Fibroblast of lung (primary cell): ENCODE data around the gene STARD13. TPM values are rescaled to one million over a fixed set of nuclear protein-coding genes. Genes with fewer than 3 reads are reported as not detected.

ENCODE experiments used
- DNase-seq, 2 donors: peaks; one replicate each; pipeline versions ENCODE4 v3.0.0 to v3.0.0-alpha.2; 2010; ENCODE audit warnings: low read depth in 2 of 2
- H2AFZ ChIP-seq: 2 replicates; pipeline ENCODE4 v1.5.1; 2012; ENCODE audit warnings: low read length, control low read depth, inconsistent platforms
- H3K27ac ChIP-seq: 2 replicates; pipeline ENCODE4 v1.5.1; 2011; ENCODE audit warnings: low read length, control low read depth; ENCODE audit not compliant: insufficient read depth
- H3K27me3 ChIP-seq: 2 replicates; pipeline ENCODE4 v1.5.1; 2011; ENCODE audit warnings: mild to moderate bottlenecking, low read length; ENCODE audit not compliant: control insufficient read depth, insufficient read depth
- H3K36me3 ChIP-seq: 2 replicates; pipeline ENCODE4 v1.5.1; 2011; ENCODE audit warnings: low read length; ENCODE audit not compliant: control insufficient read depth, insufficient read depth
- H3K4me1 ChIP-seq: 2 replicates; pipeline ENCODE4 v1.5.1; 2011; ENCODE audit warnings: low read length; ENCODE audit not compliant: control insufficient read depth, insufficient read depth; ENCODE audit errors: extremely low read depth
- H3K4me2 ChIP-seq: 2 replicates; pipeline ENCODE4 v1.5.1; 2011; ENCODE audit warnings: low read length, control low read depth; ENCODE audit not compliant: insufficient read depth; ENCODE audit errors: extremely low read depth
- H3K4me3 ChIP-seq, 4 experiments: fragments of 200-600 bp in 1 of 4; sonication (generic) in 1 of 4; replicated peaks in 1 of 4; 2 replicates each; pipeline ENCODE4 v1.5.1; 2011 to 2016; ENCODE audit warnings: low read length in 4 of 4, low read depth in 3 of 4, mild to moderate bottlenecking in 3 of 4, control low read depth in 2 of 4, inconsistent platforms in 1 of 4, mixed read lengths in 1 of 4; ENCODE audit not compliant: insufficient read depth in 1 of 4; ENCODE audit errors: control extremely low read depth in 1 of 4
- H3K79me2 ChIP-seq: 2 replicates; pipeline ENCODE4 v1.5.1; 2012; ENCODE audit warnings: mild to moderate bottlenecking, low read length, inconsistent platforms; ENCODE audit not compliant: control insufficient read depth, insufficient read depth
- H3K9ac ChIP-seq: 2 replicates; pipeline ENCODE4 v1.5.1; 2011; ENCODE audit warnings: mild to moderate bottlenecking, low read length, control low read depth; ENCODE audit not compliant: insufficient read depth
- H3K9me3 ChIP-seq: 2 replicates; pipeline ENCODE4 v1.5.1; 2012; ENCODE audit warnings: low read depth, low read length; ENCODE audit not compliant: control insufficient read depth, insufficient read depth
- H4K20me1 ChIP-seq: 2 replicates; pipeline ENCODE4 v1.5.1; 2011; ENCODE audit warnings: low read length; ENCODE audit not compliant: control insufficient read depth, insufficient read depth; ENCODE audit errors: extremely low read depth
- CTCF ChIP-seq, 2 donors: IDR thresholded peaks in 1 of 2; conservative IDR thresholded peaks in 1 of 2; 1 replicate in 1 of 2; 2 replicates in 1 of 2; pipeline ENCODE4 v1.5.1; 2011 to 2012; ENCODE audit warnings: low read length in 2 of 2, control low read depth in 1 of 2, inconsistent platforms in 1 of 2, low read depth in 1 of 2, mild to moderate bottlenecking in 1 of 2
- EZH2 ChIP-seq: IDR thresholded peaks from 2 replicates; pipeline ENCODE4 v1.5.1; 2012; ENCODE audit warnings: low read length, control low read depth, mild to moderate bottlenecking; ENCODE audit errors: missing control alignments
- polyA plus RNA-seq, 2 donors: library from polyadenylated mRNA; depleted of rRNA in 1 of 2; stranded (reverse) in 1 of 2; unstranded in 1 of 2; fragments of >200 nt; gene quantifications; 2 replicates each; pipeline ENCODE4 v1.2.1, GENCODE V29; 2011 to 2012; ENCODE audit warnings: missing spikeins in 1 of 2
- total RNA-seq: library from RNA; depleted of rRNA; stranded (reverse); fragments of >200 nt; gene quantifications from 2 replicates; pipeline ENCODE4 v1.2.1, GENCODE V29; 2014

STARD13 gene
- total and polyA plus RNA-seq, 2 donors (not counting 1 experiment from before 2014, with no cell fraction given): 25.2 to 44.6 TPM

DNA sequence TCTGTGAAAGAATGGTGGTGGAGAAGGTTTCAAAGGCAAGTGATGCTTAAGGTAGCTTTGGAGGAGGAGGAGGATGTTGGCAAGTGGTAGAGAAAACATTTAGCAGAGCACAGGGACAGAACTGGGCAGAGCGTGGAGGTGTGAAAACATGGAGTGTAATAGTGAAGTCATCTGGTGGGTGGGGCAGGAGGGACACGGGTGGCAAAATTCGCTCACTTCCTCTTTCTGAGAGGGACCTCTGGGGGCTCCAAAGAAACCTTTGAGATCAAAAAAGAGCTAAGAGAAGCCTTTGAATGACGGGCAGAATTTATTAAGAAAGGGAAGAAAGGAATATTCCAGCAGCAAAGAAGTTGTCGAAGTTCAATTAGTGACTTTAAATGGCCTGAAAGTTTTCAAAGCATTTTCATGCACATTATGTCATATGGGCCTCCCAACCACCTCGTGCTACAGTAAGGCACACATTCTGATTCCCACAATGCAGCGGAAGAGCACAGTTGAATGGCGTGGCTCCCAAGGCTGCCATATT is 82.8 kb downstream of the STARD13 start:
- no peak for DNase-seq
- Histone ChIP-seq H3K36me3 (peaks cover 5% of the 10 kb centered on the region), H3K79me2 (peaks cover 93% of the 10 kb centered on the region), H3K9ac (no peak overlapping the region), H3K9me3 (no peaks in the 10 kb centered on the region), H3K27ac (no peak overlapping the region), H4K20me1 (no peaks in the 10 kb centered on the region), H2AFZ (no peak overlapping the region), H3K4me3 (no peak overlapping the region), H3K4me2 (no peak overlapping the region), H3K27me3 (no peaks in the 10 kb centered on the region), H3K4me1 (peaks cover 30% of the 10 kb centered on the region)
- TF ChIP-seq EZH2 (no peak), CTCF (conservative IDR thresholded peaks at IDR 0.05 in 1 of 2, IDR thresholded peaks at IDR 0.05 in 1 of 2; ENCODE audit: low read depth in 1 of 2, low read length in 2 of 2) (no peak)

GRCh38 chr13:33201659-33202058 is 83.9 kb downstream of the STARD13 start:
- H3K79me2 ChIP-seq: peaks cover 93% of the 10 kb centered on the region
- no peak overlapping the region for H3K4me3 ChIP-seq
- no peak overlapping the region for H3K9ac ChIP-seq
- no peaks in the 10 kb centered on the region for H3K9me3 ChIP-seq
- H3K27me3 ChIP-seq: no peaks in the 10 kb centered on the region
- H4K20me1 ChIP-seq: no peaks in the 10 kb centered on the region
- peaks cover 5% of the 10 kb centered on the region for H3K36me3 ChIP-seq
- no peak overlapping the region for H2AFZ ChIP-seq
- no peak overlapping the region for H3K27ac ChIP-seq
- no peak for DNase-seq
- TF ChIP-seq EZH2: no peak
- no peak for TF ChIP-seq CTCF (conservative IDR thresholded peaks at IDR 0.05 in 1 of 2, IDR thresholded peaks at IDR 0.05 in 1 of 2; ENCODE audit: low read depth in 1 of 2, low read length in 2 of 2)
- no peak overlapping the region for H3K4me2 ChIP-seq
- peaks cover 24% of the 10 kb centered on the region for H3K4me1 ChIP-seq

- H2AFZ ChIP-seq: no peak overlapping the region
- no peaks in the 10 kb centered on the region for H3K27me3 ChIP-seq
- H4K20me1 ChIP-seq: no peaks in the 10 kb centered on the region
- TF ChIP-seq CTCF (conservative IDR thresholded peaks at IDR 0.05 in 1 of 2, IDR thresholded peaks at IDR 0.05 in 1 of 2; ENCODE audit: low read depth in 1 of 2, low read length in 2 of 2): no peak
- no peak for TF ChIP-seq EZH2
- no peak overlapping the region for H3K4me2 ChIP-seq
- H3K9ac ChIP-seq: no peak overlapping the region
- peaks cover 14% of the 10 kb centered on the region for H3K4me1 ChIP-seq
- H3K79me2 ChIP-seq: peaks cover 82% of the 10 kb centered on the region
- no peak overlapping the region for H3K27ac ChIP-seq
- DNase-seq: no peak
- H3K9me3 ChIP-seq: no peaks in the 10 kb centered on the region
- no peak overlapping the region for H3K4me3 ChIP-seq
- peaks cover 5% of the 10 kb centered on the region for H3K36me3 ChIP-seq
These were observed 86.2 kb downstream of the STARD13 start for GRCh38 chr13:33199289-33199850.
